Bone marrow (tissue), 2 donors: Measurements from ENCODE around the gene PLXDC2.

Experiments
- DNase-seq, 2 donors: peaks; one replicate each; lab custom pipeline; 2025; lab: John Stamatoyannopoulos, UW

Gene PLXDC2

GRCh38 chr10:20048161-20048560 is 231.9 kb downstream of the PLXDC2 start:
- no peak for DNase-seq

DNA sequence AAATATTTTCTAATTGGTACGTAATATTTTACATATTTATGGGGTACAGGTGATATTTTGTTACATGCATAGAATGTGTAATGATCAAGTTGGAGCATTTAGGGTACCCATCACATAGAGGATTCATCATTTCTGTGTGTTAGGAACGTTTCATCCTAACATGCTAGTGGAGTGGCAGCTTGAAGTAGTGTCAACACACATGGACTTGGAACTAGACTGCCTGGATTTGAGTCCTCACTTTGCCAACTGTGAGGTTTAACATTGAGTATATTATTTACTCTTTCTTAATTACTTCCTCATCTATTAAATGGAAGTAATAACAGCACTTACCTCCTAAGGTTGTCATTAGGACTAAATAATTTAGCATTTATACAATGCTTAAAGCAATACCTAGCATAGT is 241.9 kb downstream of the PLXDC2 start:
- no peak for DNase-seq

- no peak for DNase-seq
Observed at GRCh38 chr10:20059084-20059835, 243.0 kb downstream of the PLXDC2 start.

- DNase-seq = no peak
Observed at GRCh38 chr10:20065814-20066213, 249.6 kb downstream of the PLXDC2 start.

DNA sequence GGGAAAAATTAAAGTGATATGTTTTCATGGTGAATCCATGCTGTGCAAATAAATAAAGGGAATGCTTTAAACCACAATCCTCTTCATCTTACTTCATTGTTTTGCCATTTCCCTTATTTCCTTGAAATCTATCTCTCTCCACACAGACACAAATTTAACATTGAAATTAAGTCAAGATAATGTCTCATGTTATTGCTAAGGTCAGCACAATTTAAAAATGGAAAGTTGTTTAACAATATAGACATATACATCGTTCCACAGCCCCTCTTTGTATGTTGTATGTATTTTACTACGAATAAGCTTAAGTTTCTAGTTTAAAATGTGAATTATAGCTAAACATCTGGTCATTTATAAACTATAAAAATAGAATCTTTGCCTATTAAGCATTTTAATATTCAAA is 256.9 kb downstream of the PLXDC2 start:
- DNase-seq = no peak

GRCh38 chr10:20075713-20076112 is 259.5 kb downstream of the PLXDC2 start:
- DNase-seq = no peak

GRCh38 chr10:20084451-20084850 is 268.2 kb downstream of the PLXDC2 start:
- DNase-seq = no peak

GRCh38 chr10:20085115-20085514 is 268.9 kb downstream of the PLXDC2 start:
- no peak for DNase-seq

GRCh38 chr10:20087353-20087752 is 271.1 kb downstream of the PLXDC2 start:
- no peak for DNase-seq

DNA sequence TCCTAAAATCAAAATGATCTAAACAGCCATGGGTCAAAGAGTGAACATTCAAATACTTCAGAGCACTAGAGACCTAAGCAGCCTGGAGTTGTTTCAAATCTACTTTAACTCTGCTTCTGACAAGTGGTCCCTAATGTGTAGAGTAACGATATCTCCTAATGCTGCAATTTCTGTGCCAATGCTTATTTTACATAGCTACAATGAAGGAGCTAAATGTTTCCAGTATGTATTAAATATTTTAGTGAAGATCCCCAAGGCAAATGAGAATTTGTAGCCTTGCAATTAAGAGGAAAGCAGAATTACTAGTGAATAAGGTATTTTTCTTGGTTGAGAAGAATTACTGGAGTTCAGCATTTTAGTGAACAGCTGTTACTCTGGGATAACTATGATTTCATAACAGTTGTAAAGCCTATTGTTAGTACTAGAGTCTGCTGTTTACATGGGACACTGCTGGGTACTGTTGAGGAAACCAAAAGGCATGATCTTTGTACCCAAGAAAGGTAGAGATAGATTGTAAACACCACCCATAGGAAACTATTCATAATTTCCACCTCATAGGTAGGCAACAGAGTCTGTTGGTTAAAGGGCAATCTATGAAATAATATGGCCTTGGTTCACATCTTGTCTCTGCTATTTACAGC is 271.9 kb downstream of the PLXDC2 start:
- no peak for DNase-seq

DNA sequence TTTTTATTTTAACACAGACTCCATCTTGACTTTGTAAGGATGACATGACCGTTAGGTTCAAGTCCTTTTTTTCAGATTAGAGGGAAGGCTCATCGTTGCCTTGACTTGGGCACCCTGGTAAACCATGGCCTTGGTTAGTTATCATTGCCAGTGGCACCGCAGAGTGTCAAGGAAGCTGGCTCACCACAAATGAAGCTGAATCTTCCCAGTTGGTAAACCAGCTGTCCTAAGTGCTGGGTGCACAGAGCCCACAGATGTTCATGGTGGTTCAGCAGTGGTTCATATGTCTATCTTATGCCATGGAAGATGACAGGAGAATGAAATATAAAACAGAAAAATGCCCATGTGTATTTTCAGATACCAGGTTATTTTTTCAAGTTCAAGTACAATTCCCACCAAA is 273.6 kb downstream of the PLXDC2 start:
- DNase-seq = no peak

DNA sequence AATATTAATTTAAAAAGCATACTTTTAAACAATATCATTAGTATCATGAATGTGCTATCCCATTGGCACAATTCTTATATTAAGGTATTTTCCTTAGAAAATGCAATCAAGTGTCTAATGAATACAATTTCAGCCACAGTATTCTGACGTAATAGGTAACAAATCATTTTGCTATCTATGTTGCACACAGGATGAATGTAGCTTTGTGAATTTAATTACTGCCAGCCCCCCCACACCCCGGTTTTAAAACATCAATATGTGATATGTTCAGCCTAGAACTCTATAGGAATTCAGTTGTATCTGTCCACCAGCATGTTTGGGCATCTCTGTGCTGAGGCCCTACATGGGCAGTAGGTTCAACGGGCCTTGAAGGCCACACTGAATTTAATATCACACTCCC is 274.6 kb downstream of the PLXDC2 start:
- DNase-seq = no peak

DNA sequence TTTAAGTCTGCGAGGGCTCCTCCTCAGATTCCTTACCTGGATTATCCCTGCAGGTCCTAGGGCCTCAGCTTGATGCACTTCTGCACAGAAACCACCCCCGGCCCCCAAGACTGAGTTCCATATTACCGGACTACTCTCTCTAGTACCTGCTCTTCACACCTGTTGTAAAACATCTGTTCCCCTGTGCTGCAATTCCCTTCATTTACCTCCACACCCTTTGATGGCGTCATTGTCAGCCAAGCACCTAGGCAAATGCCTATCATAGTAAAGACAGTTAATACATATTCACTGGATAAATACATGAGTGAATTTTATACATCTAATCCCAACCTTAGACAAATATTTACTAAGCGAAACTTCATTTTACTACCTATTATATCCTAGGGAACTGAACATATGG is 275.5 kb downstream of the PLXDC2 start:
- no peak for DNase-seq

DNA sequence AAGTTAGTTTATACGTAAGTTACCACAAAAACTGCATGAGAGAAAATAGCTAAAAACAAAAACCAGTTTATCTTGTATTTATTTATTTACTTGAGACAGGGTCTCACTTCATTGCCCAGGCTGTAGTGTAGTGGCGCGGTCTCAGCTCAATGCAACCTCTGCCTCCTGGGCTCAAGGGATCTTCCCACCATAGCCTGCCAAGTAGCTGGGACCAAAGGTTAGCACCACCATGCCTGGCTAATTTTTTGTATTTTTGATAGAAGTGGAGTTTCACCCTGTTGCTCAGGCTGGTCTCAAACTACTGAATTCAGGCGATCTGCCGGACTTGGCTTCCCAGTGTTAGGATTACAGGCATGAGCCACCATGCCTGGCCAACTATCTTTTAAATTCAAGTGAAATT is 277.4 kb downstream of the PLXDC2 start:
- no peak for DNase-seq

GRCh38 chr10:20094226-20094976 is 278.2 kb downstream of the PLXDC2 start:
- no peak for DNase-seq

DNA sequence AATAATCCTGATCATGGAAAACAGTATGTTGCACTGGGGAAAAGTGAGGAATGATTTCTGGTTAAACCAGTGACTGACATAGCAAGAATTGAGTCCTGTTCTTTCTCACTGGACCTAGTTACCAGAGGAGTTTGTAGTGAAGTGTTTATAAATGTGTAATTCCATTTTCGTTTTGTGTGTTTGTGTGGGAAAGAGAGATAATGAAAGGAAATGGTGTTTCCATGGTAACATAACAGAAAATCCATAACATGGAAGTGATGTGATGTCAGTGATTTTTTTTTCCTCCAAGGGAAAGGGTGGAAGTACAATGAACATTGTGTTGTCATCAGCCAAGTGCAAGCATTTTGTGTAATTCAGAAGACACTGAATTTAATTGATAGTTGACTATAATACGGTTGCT is 283.9 kb downstream of the PLXDC2 start:
- DNase-seq = no peak

DNA sequence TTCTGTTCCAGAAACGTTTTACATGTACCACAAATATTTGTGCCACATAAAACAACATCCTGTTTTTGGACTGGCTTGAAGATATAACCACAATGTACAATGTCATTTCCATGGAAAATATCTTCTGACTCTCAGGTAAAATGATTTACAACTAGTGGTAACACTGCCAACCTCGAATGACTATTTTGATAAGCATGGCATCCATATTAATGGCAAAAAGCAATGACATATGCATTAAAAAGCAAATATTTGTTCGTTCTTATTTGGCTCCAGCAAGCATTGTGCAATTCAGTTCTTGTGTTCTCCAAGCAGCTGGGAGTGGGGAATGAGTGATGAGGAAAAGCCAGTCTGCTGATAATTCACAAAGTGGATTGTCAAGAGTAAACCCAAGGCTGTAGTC is 289.0 kb downstream of the PLXDC2 start:
- DNase-seq = no peak

- no peak for DNase-seq
Observed at GRCh38 chr10:20105931-20106330, 289.7 kb downstream of the PLXDC2 start.

- DNase-seq = no peak
Observed at GRCh38 chr10:20108021-20108420, 291.8 kb downstream of the PLXDC2 start.

GRCh38 chr10:20109613-20110012 is 293.4 kb downstream of the PLXDC2 start:
- no peak for DNase-seq

GRCh38 chr10:20110125-20111100 is 294.2 kb downstream of the PLXDC2 start:
- DNase-seq = no peak

GRCh38 chr10:20114179-20114578 is 297.9 kb downstream of the PLXDC2 start:
- no peak for DNase-seq
